ENCODE measurements around the gene ZNF584.

- TF ChIP-seq, protein P1, sequence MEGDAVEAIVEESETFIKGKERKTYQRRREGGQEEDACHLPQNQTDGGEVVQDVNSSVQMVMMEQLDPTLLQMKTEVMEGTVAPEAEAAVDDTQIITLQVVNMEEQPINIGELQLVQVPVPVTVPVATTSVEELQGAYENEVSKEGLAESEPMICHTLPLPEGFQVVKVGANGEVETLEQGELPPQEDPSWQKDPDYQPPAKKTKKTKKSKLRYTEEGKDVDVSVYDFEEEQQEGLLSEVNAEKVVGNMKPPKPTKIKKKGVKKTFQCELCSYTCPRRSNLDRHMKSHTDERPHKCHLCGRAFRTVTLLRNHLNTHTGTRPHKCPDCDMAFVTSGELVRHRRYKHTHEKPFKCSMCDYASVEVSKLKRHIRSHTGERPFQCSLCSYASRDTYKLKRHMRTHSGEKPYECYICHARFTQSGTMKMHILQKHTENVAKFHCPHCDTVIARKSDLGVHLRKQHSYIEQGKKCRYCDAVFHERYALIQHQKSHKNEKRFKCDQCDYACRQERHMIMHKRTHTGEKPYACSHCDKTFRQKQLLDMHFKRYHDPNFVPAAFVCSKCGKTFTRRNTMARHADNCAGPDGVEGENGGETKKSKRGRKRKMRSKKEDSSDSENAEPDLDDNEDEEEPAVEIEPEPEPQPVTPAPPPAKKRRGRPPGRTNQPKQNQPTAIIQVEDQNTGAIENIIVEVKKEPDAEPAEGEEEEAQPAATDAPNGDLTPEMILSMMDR (IDR thresholded peaks at IDR 0.05), result no peak
- TF ChIP-seq EZH2 (IDR thresholded peaks at IDR 0.05; ENCODE audit: borderline replicate concordance, insufficient read depth, low read depth, low read length, poor library complexity, severe bottlenecking), result no peak
Measured at GRCh38 chr19:58380037-58380661, 28.3 kb upstream of the ZNF584 start.

Measured in B cell (primary cell).